Upper lobe of right lung (tissue), 1 donor: Measurements from ENCODE around the gene UBE2H. TPM values are rescaled to one million over a fixed set of nuclear protein-coding genes. Genes with fewer than 3 reads are reported as not detected.

Experiments used
- ATAC-seq: fragments of 200-7000 bp; cut with Tn5 transposase; one replicate; pipeline ENCODE4 v1.9.1; 2020; ENCODE audit warnings: mild to moderate bottlenecking, moderate library complexity
- DNase-seq: peaks from one replicate; pipeline ENCODE4 v3.0.0-alpha.2; 2020
- H3K27ac ChIP-seq: fragments of 200-600 bp; one replicate; pipeline ENCODE4 v1.8.0; 2022
- H3K27me3 ChIP-seq: fragments of 200-600 bp; one replicate; pipeline ENCODE4 v1.8.0; 2022; ENCODE audit warnings: mild to moderate bottlenecking
- H3K36me3 ChIP-seq: fragments of 200-600 bp; one replicate; pipeline ENCODE4 v1.8.0; 2022
- H3K4me1 ChIP-seq: fragments of 200-600 bp; one replicate; pipeline ENCODE4 v1.8.0; 2022
- H3K4me3 ChIP-seq: fragments of 200-600 bp; one replicate; pipeline ENCODE4 v1.8.0; 2022; ENCODE audit warnings: mild to moderate bottlenecking
- H3K9me3 ChIP-seq: fragments of 200-600 bp; one replicate; pipeline ENCODE4 v1.8.0; 2022
- intact Hi-C: fragments of 100-400 bp; cut with DNase I; formaldehyde crosslinking; loops from one replicate; pipeline ENCODE4 v1.11.0; 2022
- total RNA-seq: library from RNA; stranded (reverse); fragmentation: NEBNext Ultra II Directional; extraction: Animal tissue kit (Norgen Biotek cat#: 25700); gene quantifications from one replicate; pipeline ENCODE4 v1.2.1, GENCODE V29; 2021
- TF ChIP-seq, protein P1 (sequence below): fragments of 200-600 bp; IDR thresholded peaks from one replicate; pipeline ENCODE4 v1.8.0; 2022; ENCODE audit warnings: antibody characterized with exemption
- donor health status: DM: no; HTN: yes; CAD: no; lungs with severe emphysema.

UBE2H gene
- total RNA-seq, 1 donor from 2014 or later = 69.1 TPM

DNA sequence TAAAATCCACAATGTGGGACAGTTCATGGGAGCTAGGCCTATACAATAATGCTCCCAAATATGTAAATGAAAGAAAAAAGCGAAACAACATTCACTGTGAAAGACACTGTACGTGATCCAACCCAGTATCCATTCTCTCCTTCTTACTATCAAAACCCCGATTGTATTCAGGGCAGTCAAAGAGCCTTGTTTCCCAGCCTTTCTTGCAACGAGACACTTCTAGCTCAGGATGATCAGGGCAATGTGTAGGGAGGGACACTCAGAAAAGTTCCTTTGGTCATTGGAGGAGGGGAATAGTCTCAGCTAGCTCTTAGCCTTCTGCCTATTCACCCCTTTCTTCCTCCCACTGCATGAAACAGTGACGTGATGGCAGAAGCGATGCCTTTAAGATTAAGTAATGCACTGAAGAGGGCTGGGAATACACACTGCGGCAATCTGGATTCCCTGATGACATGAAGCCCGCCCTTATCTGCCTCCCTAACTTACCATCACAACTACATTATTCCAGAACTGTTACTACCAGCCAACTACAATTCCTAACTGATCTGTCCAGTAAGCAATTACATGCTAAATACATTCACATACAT, 27.3 kb downstream of the UBE2H start:
- intact Hi-C loops = no loop called here
- H3K4me3 ChIP-seq = no peak overlapping the region
- H3K36me3 ChIP-seq = peaks cover 28% of the 10 kb centered on the region
- DNase-seq = no peak
- TF ChIP-seq, protein P1, sequence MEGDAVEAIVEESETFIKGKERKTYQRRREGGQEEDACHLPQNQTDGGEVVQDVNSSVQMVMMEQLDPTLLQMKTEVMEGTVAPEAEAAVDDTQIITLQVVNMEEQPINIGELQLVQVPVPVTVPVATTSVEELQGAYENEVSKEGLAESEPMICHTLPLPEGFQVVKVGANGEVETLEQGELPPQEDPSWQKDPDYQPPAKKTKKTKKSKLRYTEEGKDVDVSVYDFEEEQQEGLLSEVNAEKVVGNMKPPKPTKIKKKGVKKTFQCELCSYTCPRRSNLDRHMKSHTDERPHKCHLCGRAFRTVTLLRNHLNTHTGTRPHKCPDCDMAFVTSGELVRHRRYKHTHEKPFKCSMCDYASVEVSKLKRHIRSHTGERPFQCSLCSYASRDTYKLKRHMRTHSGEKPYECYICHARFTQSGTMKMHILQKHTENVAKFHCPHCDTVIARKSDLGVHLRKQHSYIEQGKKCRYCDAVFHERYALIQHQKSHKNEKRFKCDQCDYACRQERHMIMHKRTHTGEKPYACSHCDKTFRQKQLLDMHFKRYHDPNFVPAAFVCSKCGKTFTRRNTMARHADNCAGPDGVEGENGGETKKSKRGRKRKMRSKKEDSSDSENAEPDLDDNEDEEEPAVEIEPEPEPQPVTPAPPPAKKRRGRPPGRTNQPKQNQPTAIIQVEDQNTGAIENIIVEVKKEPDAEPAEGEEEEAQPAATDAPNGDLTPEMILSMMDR = no peak
- H3K27ac ChIP-seq = no peak overlapping the region
- no peak for ATAC-seq
- no peaks in the 10 kb centered on the region for H3K4me1 ChIP-seq
- no peaks in the 10 kb centered on the region for H3K27me3 ChIP-seq
- no peaks in the 10 kb centered on the region for H3K9me3 ChIP-seq

DNA sequence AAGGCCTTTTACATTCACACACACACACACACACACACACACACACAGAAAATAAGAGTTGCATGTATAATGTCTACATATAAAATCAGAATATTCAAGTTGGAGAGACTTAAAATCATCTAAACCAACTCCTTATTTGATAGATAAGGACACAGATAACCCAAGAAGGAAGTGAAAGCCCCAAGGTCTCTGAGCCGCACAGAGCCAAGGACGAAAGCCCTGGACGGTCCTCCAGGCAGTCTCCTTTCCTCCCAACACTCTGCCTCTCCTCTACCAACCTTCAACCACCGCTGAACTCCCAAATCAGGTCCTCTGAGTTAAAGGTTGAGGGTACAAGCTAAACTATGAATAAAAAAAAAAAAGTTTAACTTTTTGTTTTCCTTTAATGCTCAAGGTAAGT, 28.2 kb downstream of the UBE2H start:
- intact Hi-C loops = no loop called here

DNA sequence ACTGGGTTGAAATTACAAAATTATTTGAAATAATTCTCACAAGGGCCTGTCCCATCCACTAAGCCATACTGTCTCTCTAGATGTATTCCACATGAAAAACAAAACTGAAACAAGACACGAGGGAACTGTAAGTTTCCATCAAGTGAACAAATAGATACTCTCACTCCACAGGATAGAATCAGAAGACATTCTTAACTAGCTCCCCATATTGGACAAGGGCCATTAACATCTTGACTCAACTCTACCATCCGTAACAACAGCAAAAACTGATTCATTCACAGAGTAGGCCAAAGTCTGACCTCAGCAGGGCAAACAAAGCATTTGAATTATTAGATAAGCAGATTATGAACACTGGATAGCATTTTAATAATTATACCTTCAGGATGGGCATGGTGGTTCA, 29.1 kb downstream of the UBE2H start:
- peaks cover 23% of the 10 kb centered on the region for H3K36me3 ChIP-seq
- no peaks in the 10 kb centered on the region for H3K4me1 ChIP-seq
- ATAC-seq (no peak), DNase-seq (no peak)
- no peak overlapping the region for H3K4me3 ChIP-seq
- H3K27me3 ChIP-seq = no peaks in the 10 kb centered on the region
- intact Hi-C loops = no loop called here
- TF ChIP-seq, protein P1 = no peak
- H3K9me3 ChIP-seq = no peaks in the 10 kb centered on the region
- H3K27ac ChIP-seq = no peak overlapping the region

More for the DNA sequence above, 28.2 kb downstream of the UBE2H start:
- H3K4me1 ChIP-seq = no peaks in the 10 kb centered on the region
- no peaks in the 10 kb centered on the region for H3K9me3 ChIP-seq
- no peak overlapping the region for H3K27ac ChIP-seq
- ATAC-seq = no peak
- DNase-seq = no peak
- no peak overlapping the region for H3K4me3 ChIP-seq
- TF ChIP-seq, protein P1 = no peak
- H3K27me3 ChIP-seq = no peaks in the 10 kb centered on the region
- peaks cover 28% of the 10 kb centered on the region for H3K36me3 ChIP-seq

DNA sequence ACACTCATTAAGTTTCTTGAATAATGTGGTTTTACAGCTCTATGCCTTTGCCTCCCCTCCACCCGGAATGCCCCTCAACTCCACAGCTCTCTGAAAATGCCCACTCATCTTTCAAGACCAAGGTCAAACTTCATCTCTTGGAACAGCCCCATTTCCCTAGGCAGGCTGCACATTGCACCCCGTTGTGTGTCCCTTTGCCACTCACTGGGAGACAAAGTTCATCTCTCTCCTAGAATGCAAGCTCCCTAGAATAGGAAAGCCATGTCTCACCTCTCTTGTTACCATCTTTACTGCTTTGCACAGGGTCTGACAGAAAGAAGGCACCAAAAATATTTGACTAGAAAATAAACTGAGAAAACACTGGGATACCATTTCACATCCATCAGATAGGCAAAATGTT, 33.3 kb downstream of the UBE2H start:
- DNase-seq (no peak), ATAC-seq (no peak)
- Histone ChIP-seq H3K27me3 (no peaks in the 10 kb centered on the region), H3K36me3 (peaks cover 6% of the 10 kb centered on the region), H3K27ac (no peak overlapping the region), H3K4me1 (peaks cover 28% of the 10 kb centered on the region), H3K4me3 (no peak overlapping the region), H3K9me3 (no peaks in the 10 kb centered on the region)
- intact Hi-C loops = no loop called here
- TF ChIP-seq, protein P1 = no peak

DNA sequence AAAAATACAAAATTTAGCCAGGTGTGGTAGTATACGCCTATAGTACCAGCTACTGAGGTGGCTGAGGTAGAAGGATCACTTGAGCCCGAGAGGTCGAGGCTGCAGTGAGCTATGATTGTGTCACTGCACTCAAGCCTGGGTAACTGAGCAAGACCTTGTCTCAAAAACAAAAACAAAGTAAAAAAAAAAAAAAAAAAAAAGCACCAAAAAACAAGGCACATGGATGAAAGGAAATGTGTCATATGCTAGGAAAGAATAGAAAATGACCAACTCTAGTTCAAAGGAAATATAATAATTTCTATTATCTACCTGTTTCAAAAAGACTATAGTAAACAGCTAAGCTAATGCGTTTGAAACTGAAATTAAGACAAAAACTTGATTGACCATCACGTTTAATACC, 33.8 kb downstream of the UBE2H start:
- ATAC-seq (no peak), DNase-seq (no peak)
- Histone ChIP-seq H3K27me3 (no peaks in the 10 kb centered on the region), H3K27ac (no peak overlapping the region), H3K36me3 (peaks cover 6% of the 10 kb centered on the region), H3K9me3 (no peaks in the 10 kb centered on the region), H3K4me3 (no peak overlapping the region), H3K4me1 (peaks cover 28% of the 10 kb centered on the region)
- intact Hi-C loops = no loop called here
- TF ChIP-seq, protein P1 = no peak

DNA sequence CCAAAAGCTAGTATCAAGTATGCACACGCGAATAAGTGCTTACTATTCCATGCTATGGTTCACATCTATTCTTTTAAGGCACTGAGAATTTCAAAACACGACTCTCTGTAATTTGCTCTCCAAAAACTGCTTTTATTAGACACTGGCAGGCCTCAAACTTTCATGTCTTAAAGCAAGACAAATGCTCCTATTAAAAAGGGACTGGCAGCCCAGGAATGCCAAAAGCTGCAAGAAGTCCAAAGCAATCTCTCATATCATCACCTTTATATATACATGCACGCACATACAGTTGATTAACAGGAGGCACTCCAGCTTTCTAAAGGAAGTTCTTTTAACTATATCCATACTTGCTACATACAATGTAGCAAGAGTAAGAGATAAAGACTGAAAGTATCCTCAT, 34.8 kb downstream of the UBE2H start:
- H3K27ac ChIP-seq = no peak overlapping the region

More for the DNA sequence above, 34.8 kb downstream of the UBE2H start:
- Histone ChIP-seq H3K36me3 (peaks cover 6% of the 10 kb centered on the region), H3K27me3 (no peaks in the 10 kb centered on the region), H3K4me3 (no peak overlapping the region), H3K4me1 (peaks cover 28% of the 10 kb centered on the region), H3K9me3 (no peaks in the 10 kb centered on the region)
- DNase-seq = no peak
- no peak for ATAC-seq
- TF ChIP-seq, protein P1 = no peak
- intact Hi-C loops = no loop called here
